ENCODE results near the gene TMEM141.
A peak's percentile ranks its signal among the peaks of the same experiment; 100 is the strongest.
"Not testable (repeated sequence)": the region's sequence is repeated elsewhere in the genome, so short reads cannot be mapped to it uniquely, and the experiment has no call there.

The TMEM141 gene

GRCh38 chr9:136835932-136836904, 45.1 kb downstream of the TMEM141 start:
- no peak for DNase-seq

GRCh38 chr9:136837146-136837855, 46.2 kb downstream of the TMEM141 start:
- no peak for DNase-seq

DNA sequence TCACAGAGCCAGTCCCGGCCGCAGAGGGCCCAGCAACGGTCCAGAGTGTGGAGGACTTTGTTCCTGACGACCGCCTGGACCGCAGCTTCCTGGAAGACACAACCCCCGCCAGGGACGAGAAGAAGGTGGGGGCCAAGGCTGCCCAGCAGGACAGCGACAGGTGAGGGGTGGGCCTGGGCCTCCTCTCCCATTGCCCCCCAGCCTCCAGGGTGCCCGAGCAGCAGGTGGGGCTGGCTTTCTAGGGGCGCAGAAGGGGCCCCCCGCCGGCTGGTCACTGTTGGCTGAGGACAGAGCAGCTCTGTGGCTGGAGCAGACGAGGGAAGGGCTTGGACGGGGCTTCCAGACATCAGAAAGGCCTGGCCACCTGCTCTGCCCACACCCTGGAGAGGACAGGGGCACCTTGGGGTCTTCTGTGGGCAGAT, 46.7 kb downstream of the TMEM141 start:
- not testable (repeated sequence) for DNase-seq

DNA sequence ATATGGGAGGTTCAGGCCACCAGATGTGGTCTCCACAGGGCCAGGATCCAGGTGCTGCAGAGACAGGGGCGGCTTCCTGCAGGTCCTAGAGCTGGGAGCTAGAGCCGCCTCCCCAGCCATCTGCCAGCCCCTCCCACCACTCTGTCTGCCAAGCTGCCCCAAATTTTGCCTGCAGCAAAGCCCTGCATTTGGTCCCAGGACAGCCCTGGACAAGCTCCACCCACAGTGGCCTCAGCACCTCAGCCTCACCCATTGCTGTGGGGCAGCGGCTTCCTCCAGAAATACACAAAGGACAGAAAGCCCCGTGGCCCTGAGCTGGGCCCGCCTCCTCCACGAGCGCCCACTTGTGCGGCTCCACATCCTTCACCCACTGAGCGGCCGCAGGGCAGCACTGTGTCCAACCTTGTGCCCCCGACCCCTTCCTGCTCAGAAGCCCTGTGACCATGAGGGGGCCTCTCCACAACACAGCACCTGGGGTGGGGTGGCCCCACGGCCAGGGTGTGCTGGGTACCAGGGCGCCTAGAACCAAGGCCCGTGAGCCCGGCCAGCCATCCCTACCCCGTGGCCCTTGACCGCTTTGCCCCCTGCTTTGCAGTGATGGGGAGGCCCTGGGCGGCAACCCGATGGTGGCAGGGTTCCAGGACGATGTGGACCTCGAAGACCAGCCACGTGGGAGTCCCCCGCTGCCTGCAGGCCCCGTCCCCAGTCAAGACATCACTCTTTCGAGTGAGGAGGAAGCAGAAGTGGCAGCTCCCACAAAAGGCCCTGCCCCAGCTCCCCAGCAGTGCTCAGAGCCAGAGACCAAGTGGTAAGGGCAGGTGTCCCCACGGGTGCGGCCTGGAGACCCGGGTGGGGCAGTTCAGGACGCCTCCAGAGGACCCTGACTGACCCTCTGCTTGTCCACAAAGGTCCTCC, 47.4 kb downstream of the TMEM141 start:
- DNase-seq: no peak

GRCh38 chr9:136839229-136840139, 48.3 kb downstream of the TMEM141 start:
- no peak for DNase-seq

DNA sequence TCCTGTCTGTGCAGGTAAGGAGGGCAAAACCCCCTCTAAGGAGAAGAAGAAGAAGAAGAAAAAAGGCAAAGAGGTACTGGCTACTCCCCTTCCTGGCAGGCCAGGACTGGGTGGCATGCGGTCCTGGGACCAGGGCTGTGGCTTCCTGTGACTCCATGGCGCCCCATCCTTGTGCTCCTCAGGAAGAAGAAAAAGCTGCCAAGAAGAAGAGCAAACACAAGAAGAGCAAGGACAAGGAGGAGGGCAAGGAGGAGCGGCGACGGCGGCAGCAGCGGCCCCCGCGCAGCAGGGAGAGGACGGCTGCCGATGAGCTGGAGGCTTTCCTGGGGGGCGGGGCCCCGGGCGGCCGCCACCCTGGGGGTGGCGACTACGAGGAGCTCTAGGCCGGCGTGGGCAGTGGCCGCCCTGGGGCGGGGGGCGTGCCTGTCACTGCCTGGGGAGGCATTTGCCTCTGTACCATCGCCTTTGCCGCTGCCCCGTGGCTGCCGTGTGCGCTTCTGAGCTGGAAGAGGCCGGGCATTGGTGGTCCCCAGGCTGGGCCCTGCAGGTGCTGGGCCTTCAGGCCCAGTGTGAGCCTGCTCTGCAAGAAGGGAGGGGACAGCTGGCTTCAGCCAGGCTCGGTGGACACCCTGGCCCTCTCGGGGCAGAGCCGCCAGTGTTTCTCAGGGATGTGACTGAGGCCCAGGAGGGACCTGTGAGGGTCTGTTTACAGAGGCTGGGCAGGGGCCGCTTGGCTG, 49.2 kb downstream of the TMEM141 start:
- DNase-seq: no peak

DNA sequence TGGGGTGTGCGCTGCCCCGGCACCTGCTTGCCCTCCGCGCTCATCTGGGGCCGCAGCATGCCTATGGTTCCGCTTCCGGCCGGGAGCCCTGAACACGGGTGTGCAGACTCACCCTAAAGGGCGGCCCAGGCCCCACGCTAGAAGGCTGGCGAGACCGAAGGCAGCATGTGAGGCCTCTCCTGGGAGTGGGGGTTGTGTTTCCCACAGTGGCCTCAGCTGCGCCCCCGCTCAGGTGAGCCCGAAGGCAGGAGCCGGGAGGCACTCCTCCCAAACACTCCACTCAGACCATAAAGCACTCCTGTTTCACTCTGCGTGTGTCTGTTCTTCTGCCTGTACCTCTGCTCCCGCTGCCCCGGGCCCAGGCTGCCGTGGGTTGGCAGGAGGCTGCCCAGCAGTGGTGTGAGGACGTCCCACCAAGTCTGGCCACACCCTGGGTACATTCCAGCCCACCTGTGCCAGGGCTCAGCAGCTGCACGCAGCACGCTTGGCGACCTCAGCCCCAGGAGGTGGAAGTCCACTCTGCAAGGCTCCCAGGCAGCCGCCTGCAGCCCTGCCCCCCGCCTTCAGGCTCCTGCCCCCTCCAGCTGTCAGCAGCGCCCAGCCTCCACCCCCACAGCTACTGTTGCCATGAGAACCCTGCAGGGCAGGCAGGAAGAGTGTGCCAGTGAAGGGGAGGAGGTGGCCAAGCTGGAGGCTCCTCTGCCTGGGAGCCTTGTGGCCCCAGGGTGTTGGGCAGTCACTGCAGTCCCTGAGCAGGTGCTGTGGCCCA, 49.9 kb downstream of the TMEM141 start:
- no peak for DNase-seq

GRCh38 chr9:136841646-136842379, 50.7 kb downstream of the TMEM141 start:
- DNase-seq: not testable (repeated sequence)

GRCh38 chr9:136842380-136842948, 51.3 kb downstream of the TMEM141 start, which contains the start of gene AJM1:
Gene AJM1, plus strand, starts transcription at chr9:136842478. Its CDS starts 1,937 bp downstream, at chr9:136844415.
- peak; percentile 82 to 84 for DNase-seq
